ENCODE data around the gene ZNF398.
"Not testable (repeated sequence)": the region's sequence is repeated elsewhere in the genome, so short reads cannot be mapped to it uniquely, and the experiment has no call there.

The ZNF398 gene

GRCh38 chr7:149225656-149226055 is 78.4 kb downstream of the ZNF398 start:
- no peak for DNase-seq (ENCODE audit: low read depth in 2 of 2)

DNA sequence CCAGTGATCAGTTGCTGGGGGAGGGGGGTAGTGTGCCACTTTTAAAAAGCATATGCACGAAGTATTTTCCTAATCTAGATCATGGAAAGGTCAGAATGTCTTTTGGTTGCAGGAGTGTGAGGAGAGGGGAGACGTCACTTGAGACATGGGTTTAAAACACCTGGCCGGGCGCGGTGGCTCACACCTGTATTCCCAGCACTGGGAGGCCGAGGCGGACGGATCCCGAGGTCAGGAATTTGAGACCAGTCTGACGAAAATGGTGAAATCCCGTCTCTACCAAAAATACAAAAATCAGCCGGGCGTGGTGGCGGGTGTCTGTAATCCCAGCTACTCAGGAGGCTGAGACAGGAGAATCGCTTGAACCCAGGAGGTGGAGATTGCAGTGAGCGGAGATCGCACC is 79.1 kb downstream of the ZNF398 start:
- not testable (repeated sequence) for DNase-seq (ENCODE audit: low read depth in 2 of 2)

- DNase-seq (ENCODE audit: low read depth in 2 of 2): no peak
Observed at GRCh38 chr7:149226840-149227494, 79.7 kb downstream of the ZNF398 start.

DNA sequence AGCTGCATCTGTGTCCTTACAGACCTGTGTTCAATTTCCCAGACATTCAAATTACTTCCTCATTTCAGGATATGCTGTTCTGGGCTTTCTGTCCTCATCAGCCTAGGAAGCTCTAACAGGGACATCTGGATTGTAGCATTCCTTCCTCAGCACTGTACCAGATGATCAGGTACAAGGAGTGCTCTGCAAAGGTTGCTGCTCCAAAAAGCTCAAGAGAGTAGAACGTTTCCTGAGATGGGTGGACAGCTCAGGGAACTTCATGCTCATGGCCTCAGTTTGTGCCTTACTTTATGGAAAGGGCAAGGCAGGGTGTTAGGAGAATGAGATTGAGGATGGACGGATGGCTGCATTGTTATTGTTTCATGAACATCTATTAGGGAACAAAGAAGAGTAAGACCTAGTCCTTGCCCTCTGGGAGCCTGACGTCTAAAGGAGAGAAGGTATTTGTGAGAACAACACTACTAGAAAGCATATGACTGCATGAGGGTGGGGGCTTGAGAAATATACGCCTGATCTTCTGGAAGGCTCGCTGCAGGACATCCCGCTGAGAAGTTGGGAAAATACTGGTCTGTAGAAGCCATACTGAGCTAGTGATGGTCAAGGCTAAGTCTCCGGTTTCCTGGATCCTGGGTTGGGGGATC is 81.7 kb downstream of the ZNF398 start:
- no peak for DNase-seq (ENCODE audit: low read depth in 2 of 2)

DNA sequence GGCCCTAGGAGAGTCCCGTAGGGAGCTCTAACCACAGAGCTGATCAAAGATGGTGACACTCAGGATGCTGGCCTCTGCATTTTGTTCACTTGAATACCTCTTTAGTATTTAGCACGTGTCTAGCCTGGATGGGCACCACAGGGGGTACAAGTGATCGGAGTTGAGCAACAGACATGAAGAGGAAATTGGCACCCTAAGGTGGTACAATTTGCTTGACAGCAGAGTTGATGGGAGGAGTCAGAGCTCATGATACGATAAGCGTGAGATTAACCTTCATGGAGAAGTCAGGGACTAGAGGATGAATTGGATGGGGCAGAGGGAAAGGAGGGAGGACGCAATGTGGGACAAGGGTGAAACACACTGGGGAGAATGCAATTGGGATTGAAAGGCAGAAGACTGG is 82.3 kb downstream of the ZNF398 start:
- DNase-seq (ENCODE audit: low read depth in 2 of 2): no peak

- DNase-seq (ENCODE audit: low read depth in 2 of 2): no peak
Observed at GRCh38 chr7:149232362-149232761, 85.1 kb downstream of the ZNF398 start.
